SHP77 treated with DMSO at 0.1 percent for 48 hours (cell line): Measurements from ENCODE around the gene POU2F3.
A peak's percentile ranks its signal among the peaks of the same experiment; 100 is the strongest.

Source experiments
- DNase-seq: peaks from one replicate; lab custom pipeline; 2025; lab: John Stamatoyannopoulos, UW

POU2F3 gene

GRCh38 chr11:120285256-120285655, 45.3 kb downstream of the POU2F3 start:
- DNase-seq, result no peak

DNA sequence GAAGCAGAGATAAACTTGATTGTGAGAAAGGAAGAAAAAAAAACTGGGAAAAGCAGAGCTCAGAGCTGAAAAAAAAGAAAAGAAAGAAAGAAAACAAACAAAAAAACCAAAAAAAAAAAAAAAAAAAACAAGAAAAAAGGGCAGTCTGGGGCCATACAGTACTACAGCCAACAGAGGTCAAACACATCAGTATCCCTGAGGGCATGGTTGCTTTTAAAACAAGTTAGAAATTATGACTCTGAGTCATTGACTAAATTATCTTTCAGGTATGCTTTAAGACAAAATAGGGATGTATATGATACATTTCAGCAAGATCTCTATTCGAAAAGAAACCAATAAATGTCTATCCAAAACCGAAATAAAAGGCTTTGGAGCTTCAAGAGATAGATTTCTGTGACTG, 48.1 kb downstream of the POU2F3 start:
- no peak for DNase-seq

- no peak for DNase-seq
These were observed 49.5 kb downstream of the POU2F3 start for GRCh38 chr11:120289426-120289825.

GRCh38 chr11:120290956-120291355, 51.0 kb downstream of the POU2F3 start:
- no peak for DNase-seq

- DNase-seq, result no peak
These were observed 53.3 kb downstream of the POU2F3 start for GRCh38 chr11:120293038-120293800.

DNA sequence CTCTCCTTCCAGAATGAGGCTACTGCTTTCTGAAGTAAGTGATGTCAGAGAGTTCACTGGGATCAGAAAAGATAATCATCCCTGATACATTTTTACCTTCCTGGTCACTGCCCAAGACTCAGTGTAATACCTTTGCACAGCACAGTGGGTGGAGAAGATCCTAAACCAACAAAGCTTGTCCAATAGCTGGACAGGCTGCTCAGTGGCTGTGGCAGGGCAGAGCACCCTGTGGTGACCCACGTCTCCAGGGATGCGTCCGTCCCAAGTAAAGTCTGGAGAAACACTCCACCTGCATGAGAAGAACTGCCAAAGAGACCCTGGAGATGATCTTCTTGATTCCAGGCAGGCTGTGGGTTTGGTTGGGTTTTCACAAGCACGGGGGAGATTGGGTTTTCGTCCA, 54.2 kb downstream of the POU2F3 start:
- DNase-seq, result no peak

DNA sequence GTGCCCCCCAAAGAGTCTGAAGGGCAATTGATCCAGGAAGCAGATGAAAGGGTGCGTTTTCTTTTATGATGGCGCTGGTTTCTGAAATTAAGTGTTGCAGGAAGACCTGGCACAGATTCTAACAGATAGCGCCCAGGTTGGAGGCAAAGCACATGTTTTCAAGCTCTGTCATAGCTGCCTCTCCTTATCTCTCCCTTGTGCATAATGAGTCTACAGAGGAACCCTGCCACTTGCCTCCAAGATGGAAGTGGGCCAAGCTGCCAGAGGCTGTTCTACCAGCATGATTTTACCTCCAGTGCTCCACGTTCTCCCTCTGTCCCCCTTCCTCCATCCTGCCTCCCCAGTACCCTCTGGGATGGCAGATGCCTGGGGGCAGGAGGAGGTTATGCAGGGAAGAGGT, 55.2 kb downstream of the POU2F3 start:
- no peak for DNase-seq

- no peak for DNase-seq
These were observed 56.6 kb downstream of the POU2F3 start for GRCh38 chr11:120296554-120296953.

DNA sequence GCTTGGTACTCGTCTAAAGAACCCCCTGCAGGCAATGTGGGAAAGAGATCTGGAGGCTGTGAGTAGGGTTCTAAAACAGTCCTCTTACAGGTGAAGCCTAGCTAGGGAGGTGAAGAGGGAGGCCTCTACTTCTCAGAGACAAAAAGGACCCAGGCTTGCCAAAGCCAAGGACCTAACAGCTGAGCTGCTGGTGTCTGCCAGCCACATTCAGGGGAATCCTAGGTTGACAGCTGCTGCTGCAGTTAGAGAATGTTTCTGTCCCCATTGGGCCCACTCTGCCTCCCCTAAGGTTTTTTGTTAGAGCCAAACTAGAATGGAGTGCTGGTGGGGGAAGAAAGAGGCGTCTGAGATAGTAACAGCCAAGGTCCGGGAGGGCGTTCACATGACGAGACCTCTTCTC, 58.5 kb downstream of the POU2F3 start:
- no peak for DNase-seq

GRCh38 chr11:120302001-120302805, 62.3 kb downstream of the POU2F3 start:
- DNase-seq, result no peak

DNA sequence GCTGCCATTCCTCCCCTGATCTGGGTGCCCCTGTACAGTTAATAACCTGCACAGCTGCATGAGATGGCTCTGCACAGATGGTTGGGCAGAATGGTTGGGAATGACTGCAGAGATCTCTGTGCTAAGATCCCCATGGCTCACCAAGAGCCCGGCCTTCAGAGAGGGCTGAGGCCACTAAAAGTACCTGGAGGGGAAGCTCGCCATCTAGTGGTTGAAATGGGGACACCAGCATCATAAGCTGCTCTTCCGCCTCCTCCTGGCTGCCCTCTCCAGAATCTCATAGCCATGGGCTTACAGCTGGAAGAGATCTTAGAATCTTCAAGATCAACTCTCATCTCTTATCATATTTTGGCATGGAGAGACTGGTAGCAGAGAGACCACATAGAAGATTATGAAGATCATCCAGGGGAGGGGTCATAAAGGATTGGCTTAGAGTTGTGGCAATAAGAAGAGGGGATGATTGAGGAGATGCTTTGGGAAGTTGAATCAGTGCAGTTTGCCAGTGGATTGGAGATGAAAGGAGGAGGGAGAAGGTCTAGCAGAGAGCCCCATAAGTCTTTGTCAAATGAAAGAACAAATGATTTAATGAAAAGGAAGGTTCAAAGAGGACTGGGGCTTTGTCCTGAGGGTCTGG, 63.2 kb downstream of the POU2F3 start:
- peak; percentile 31 for DNase-seq

DNA sequence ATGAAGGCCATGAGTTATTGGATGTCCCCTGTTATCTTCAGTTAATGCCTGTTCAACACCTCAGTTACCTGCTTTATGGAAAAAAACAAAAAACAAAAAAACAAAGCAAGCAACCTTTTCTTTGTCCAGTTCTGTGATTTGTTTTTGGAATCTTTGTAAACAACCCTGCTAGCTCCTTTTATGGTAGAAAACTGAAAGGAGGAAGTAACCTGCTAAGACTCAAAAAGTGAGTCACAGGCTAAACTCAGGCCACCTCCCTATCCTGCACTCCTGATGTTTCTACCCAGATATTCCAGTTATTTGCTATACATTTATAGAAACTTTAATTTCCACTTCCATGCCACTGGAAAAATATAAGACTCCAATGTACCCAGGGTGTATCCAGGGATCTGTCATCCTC, 64.6 kb downstream of the POU2F3 start:
- DNase-seq, result no peak

DNA sequence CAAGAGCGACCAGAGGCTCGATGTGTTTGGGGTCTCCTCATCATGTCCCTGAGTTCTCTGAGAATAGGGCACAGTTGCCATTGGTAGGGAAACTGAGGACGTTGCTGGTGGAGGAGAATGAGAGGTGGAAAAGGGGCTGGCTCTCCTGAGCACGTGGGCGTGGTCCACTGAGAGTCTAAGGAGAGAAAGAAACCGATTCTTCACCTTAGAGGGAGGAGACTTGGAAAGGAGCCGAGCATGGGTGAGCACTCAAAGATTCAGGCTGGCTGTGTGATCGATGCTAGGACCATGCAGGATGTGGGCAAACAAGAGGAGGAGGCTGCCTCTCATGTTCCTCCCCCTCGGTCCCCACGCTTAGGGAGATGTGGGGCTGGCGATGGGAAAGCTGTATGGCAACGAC, 65.3 kb downstream of the POU2F3 start:
- DNase-seq, result no peak

GRCh38 chr11:120306519-120307242, 66.7 kb downstream of the POU2F3 start:
- DNase-seq, result no peak

- DNase-seq, result no peak
These were observed 67.5 kb downstream of the POU2F3 start for GRCh38 chr11:120307476-120307875.

DNA sequence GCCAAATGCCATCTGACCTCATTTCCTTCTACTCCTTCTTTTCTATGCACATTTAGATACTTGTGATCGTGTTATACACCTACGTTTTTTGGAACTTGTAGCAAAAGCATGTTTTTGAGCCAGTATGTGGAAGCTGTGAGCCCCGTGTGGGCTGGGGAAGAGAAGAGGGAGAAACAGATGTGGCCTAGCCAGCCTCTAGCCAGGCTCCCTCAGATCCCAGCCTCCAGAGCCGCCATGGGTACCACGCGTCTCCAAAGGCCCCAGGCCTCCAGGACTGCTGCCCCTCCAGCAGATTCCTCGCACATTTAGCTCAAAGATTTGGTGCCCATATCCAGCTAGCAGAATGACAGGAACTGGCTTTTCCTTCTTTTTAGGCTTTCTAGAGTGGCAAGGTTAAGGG, 68.1 kb downstream of the POU2F3 start:
- DNase-seq, result no peak

DNA sequence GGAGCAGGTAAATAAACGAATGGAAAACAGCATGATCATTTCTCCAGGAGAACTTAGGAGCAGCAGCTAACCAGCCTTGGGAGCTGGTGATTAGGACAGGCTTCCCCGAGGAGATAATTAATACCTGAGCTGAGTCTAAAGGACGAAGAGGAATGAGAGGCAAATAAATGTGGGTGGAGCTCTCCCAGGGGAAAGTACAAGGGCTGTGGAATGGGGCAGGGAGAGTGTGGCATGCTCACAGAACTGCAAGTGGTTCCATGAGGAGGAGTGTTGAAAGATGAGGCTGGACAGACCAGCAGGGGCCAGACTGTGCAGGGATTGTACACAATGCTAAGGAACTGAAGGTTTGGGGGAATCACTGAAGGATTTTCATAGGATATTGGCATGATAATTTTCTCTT, 70.9 kb downstream of the POU2F3 start:
- DNase-seq, result no peak

- DNase-seq, result no peak
These were observed 74.9 kb downstream of the POU2F3 start for GRCh38 chr11:120314861-120315260.

DNA sequence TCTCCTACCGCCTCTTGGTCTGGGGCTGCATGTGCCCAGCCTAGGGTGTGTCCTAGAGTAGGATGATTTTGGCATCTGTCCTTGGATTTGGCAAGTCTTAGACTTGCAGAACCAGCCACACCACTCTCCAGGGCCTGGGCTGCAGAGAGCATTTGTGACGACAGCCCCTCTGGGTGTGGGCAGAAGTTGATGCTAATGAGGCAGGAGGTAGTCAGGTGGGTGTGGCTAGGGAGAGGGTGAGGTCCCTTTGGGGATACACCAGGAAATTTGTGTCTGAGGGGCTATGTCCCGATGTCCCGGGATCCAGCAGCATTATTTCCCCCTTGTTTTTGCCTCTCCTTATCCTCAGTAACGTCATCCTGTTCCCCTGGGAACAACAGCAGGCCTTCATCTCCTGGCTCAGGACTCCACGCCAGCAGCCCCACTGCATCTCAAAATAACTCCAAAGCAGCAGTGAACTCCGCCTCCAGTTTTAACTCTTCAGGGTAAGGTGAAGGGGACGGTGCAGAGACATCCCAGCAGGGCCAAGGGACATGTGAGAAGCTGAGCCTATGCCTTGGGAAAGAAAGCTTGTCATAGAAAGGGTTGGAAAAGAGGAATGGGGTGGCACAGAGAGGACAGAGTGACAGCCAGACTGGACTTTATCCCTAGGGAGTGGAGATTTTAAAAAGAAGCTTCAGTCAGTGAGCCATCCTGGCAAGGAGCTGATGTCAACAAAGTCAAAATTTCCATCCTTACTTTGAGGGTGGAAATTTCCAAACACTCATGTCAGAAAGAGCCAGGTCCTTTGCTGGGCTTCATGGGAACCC, 77.1 kb downstream of the POU2F3 start:
- no peak for DNase-seq

DNA sequence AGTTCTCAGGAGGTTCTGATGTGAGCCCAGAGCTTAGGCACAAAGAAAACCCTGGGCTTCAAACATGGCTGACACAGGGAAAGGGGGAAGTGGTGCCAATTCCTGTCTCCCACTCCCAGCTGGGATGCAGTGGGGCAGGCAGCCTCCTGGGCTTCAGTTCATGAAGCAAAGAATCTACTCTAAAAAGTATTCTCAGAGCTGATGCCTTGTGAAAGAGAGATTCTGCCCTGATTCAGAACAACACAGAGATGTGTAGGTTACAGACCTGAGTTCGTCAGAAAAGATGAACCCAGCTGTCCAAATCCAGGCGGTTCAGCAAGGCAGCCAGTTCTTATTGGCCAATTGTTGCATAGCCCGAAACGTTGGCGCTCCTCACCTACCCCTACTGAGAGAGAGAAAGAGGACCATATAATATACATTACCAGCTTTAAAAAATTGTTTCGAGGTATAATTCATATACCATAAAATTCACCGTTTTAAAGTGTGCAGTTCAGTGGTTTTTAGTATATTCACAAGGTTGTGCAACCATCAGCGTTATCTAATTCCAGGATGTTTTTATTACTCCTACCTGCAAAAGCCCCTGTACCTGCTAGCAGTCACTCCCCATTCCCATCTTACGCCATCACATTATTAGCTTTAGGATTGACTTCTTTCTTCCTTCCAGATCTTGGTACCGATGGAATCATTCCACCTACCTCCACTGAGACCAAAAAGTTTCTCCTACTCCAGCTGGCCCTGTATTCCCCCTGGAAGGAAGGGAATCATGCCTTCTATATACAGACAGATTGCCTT, 77.9 kb downstream of the POU2F3 start:
- no peak for DNase-seq

DNA sequence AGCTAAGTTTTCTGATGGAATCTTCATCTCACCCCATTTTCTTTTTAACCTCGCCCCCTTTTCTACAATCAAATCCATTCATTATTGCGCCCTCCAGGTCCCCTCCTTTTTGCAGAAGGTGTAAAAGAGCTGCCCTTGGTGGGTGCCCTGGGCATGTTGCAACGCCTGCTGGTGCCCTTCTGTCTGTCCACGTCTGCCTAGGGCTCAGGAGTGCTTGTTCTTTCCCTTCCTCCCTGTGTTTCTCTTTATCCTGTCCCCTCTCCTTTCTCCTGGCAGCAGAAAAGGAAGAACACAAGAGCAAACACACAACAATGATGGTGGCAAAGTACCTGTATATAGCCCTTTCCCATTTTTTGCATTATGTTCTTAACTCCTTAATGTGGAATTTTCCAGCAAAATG, 79.0 kb downstream of the POU2F3 start:
- no peak for DNase-seq
